ENCODE results near the gene DGKB.

GRCh38 chr7:14765731-14766130 is 136.8 kb downstream of the DGKB start:
- no peak for TF ChIP-seq CTCF (conservative IDR thresholded peaks at IDR 0.05 in 1 of 2, IDR thresholded peaks at IDR 0.05 in 1 of 2; ENCODE audit: extremely low read depth in 1 of 2, insufficient read depth in 1 of 2, low read depth in 1 of 2, low read length in 2 of 2)
- TF ChIP-seq EZH2 (IDR thresholded peaks at IDR 0.05; ENCODE audit: borderline replicate concordance, low read length), result no peak

All from mammary epithelial cell (primary cell).